Activated CD4-positive, alpha-beta T cell treated with anti-CD3 and anti-CD28 coated beads for 36 hours (primary cell): ENCODE measurements around the gene DNAH8. TPM values are rescaled to one million over a fixed set of nuclear protein-coding genes. Genes with fewer than 3 reads are reported as not detected.

Experiments used
- ATAC-seq: fragments of 200-7000 bp; cut with Tn5 transposase; one replicate; pipeline ENCODE4 v1.10.0; 2021; ENCODE audit warnings: mild to moderate bottlenecking, moderate library complexity
- CTCF ChIA-PET: fragments of 350-600 bp; sonication (Branson Sonifier 250); formaldehyde crosslinking; loops from one replicate; lab custom pipeline; 2021; ENCODE audit warnings: antibody characterized with exemption; lab: Charles Lee
- POLR2A ChIA-PET: fragments of 350-600 bp; sonication (Branson Sonifier 250); formaldehyde crosslinking; loops from one replicate; lab custom pipeline; 2021; ENCODE audit warnings: antibody characterized with exemption, inconsistent platforms; lab: Charles Lee
- DNase-seq: peaks from one replicate; pipeline ENCODE4 v3.0.0-alpha.2; 2020
- H3K27ac Mint-ChIP-seq: one replicate; pipeline ENCODE4 v1.8.0; 2021; ENCODE audit warnings: mixed read lengths
- H3K27me3 Mint-ChIP-seq: one replicate; pipeline ENCODE4 v1.8.0; 2021; ENCODE audit warnings: mixed read lengths
- H3K36me3 Mint-ChIP-seq: one replicate; pipeline ENCODE4 v1.8.0; 2021; ENCODE audit warnings: low read depth, mixed read lengths
- H3K4me1 Mint-ChIP-seq: one replicate; pipeline ENCODE4 v1.8.0; 2021; ENCODE audit warnings: mixed read lengths
- H3K4me3 Mint-ChIP-seq: one replicate; pipeline ENCODE4 v1.8.0; 2021; ENCODE audit warnings: mild to moderate bottlenecking, moderate library complexity, mixed read lengths
- H3K9me3 Mint-ChIP-seq: one replicate; pipeline ENCODE4 v1.8.0; 2021; ENCODE audit warnings: low read depth, mixed read lengths
- intact Hi-C, 2 experiments: fragments of 100-400 bp; cut with DNase I in 1 of 2; cut with micrococcal nuclease in 1 of 2; formaldehyde crosslinking; loops; one replicate each; pipeline versions ENCODE4 v1.14.2 to v1.15.1; 2022 to 2024; cut with DNase I, micrococcal nuclease
- total RNA-seq, 2 experiments: library from RNA; stranded (reverse); gene quantifications; one replicate each; pipeline ENCODE4 v1.2.3, GENCODE V29; 2021

DNAH8 gene
- total RNA-seq, 2 experiments from 2014 or later: 0.02 TPM; not detected in 1

DNA sequence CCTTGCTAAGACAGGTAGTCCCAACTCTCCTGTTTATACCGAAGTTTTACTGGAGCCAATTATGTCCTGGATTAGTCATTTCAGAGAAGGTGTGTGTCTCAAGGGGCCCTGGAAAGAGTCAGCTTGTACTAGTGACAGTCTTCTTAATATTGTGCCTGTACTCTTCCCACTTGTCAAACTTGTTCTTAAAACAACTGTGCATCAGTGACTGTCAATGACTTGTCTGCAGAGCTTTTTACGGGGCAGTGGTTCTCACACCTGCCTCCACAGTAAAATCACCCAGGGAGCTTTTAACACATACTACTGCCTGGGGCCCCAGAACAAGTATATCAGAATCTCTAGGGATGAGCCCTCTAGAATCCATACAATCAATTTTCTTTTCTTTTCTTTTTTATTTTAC lies 305.0 kb downstream of the DNAH8 start:
- POLR2A ChIA-PET: interaction anchor here (0.6 kb wide), 1 partner anchor 30 kb away, joined by 4 read pairs; no protein-coding TSS in a partner anchor
- no peak overlapping the region for H3K4me3 Mint-ChIP-seq
- CTCF ChIA-PET: interaction anchor here (0.8 to 2.4 kb wide), 3 partner anchors 9 to 23 kb away, joined by 3 to 7 read pairs (median 4); no protein-coding TSS in a partner anchor
- peaks cover 4% of the 10 kb centered on the region for H3K27me3 Mint-ChIP-seq
- ATAC-seq (no peak), DNase-seq (no peak)
- H3K36me3 Mint-ChIP-seq: no peaks in the 10 kb centered on the region
- no peaks in the 10 kb centered on the region for H3K4me1 Mint-ChIP-seq
- intact Hi-C loops: no loop called here
- H3K9me3 Mint-ChIP-seq: no peaks in the 10 kb centered on the region
- H3K27ac Mint-ChIP-seq: no peak overlapping the region

GRCh38 chr6:39021041-39021440 lies 305.9 kb downstream of the DNAH8 start:
- Mint-ChIP-seq H3K4me1 (no peaks in the 10 kb centered on the region), H3K4me3 (no peak overlapping the region), H3K9me3 (no peaks in the 10 kb centered on the region), H3K27ac (no peak overlapping the region), H3K27me3 (peaks cover 3% of the 10 kb centered on the region), H3K36me3 (no peaks in the 10 kb centered on the region)
- ChIA-PET POLR2A (no interaction called here), CTCF (interaction anchor here (2.4 kb wide), 1 partner anchor 10 kb away, joined by 7 read pairs; no protein-coding TSS in a partner anchor)
- DNase-seq (no peak), ATAC-seq (no peak)
- intact Hi-C loops: no loop called here

- ChIA-PET POLR2A (no interaction called here), CTCF (interaction anchor here (0.9 to 2.4 kb wide), 2 partner anchors 9 to 10 kb away, joined by 4 to 7 read pairs; no protein-coding TSS in a partner anchor)
- Mint-ChIP-seq H3K9me3 (no peaks in the 10 kb centered on the region), H3K27ac (no peak overlapping the region), H3K27me3 (peaks cover 3% of the 10 kb centered on the region), H3K36me3 (no peaks in the 10 kb centered on the region), H3K4me1 (no peaks in the 10 kb centered on the region), H3K4me3 (no peak overlapping the region)
- no peak for DNase-seq
- no peak for ATAC-seq
- intact Hi-C loops: no loop called here
Observed at GRCh38 chr6:39021779-39022178, 306.7 kb downstream of the DNAH8 start.

- Mint-ChIP-seq H3K36me3 (no peaks in the 10 kb centered on the region), H3K4me3 (no peak overlapping the region), H3K4me1 (no peaks in the 10 kb centered on the region), H3K9me3 (no peaks in the 10 kb centered on the region), H3K27ac (no peak overlapping the region), H3K27me3 (peaks cover 22% of the 10 kb centered on the region)
- DNase-seq (no peak), ATAC-seq (no peak)
- ChIA-PET POLR2A (no interaction called here), CTCF (interaction anchor here (0.6 to 2.4 kb wide), 6 partner anchors 10 to 289 kb away, joined by 3 to 8 read pairs (median 3); no protein-coding TSS in a partner anchor)
- intact Hi-C loops: no loop called here
Observed at GRCh38 chr6:39026175-39026574, 311.1 kb downstream of the DNAH8 start.

DNA sequence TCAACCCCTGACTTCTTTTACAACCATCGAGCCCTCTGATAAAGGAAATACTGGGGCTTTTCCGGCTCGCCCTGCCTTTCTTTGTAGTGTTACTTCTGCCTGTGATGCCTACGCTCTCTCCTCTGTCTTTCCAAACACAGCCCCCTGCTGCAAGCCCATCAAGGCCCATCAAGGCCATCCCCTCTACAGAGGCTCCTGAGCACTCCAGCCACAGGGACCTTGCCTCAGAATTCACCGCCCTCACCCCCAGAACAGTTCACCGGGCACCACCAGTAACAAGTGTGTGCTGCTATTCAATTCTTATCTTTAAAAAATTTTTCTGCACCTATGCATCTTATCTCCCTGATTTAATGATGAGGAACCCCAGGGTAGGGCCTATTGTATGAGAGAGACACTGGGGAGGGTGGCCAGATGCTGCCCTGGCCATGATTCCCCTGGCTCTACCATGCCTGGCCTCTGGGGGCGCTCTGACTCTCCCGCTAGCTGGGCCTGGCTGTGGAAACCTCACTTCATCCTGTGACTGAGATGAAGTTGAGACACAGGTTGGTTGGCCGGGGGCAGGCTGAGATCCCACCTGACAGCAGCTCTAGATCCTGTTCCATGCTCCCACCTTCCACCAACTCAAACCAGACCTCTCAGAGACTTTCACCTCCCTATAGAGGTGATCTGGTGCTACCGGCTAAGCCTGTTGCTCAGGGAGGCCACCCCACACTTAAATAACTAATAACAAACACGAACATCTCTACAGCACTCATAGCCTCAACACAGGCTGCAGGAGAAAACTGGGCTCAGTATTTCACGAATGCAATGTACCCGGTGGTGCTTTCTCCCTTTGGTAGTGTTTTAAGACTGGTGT lies 314.3 kb downstream of the DNAH8 start:
- CTCF ChIA-PET: interaction anchor here (0.6 to 3.4 kb wide), 16 partner anchors 9 to 1236 kb away, joined by 3 to 12 read pairs (median 4); no protein-coding TSS in a partner anchor
- H3K27me3 Mint-ChIP-seq: peaks cover 32% of the 10 kb centered on the region

DNA sequence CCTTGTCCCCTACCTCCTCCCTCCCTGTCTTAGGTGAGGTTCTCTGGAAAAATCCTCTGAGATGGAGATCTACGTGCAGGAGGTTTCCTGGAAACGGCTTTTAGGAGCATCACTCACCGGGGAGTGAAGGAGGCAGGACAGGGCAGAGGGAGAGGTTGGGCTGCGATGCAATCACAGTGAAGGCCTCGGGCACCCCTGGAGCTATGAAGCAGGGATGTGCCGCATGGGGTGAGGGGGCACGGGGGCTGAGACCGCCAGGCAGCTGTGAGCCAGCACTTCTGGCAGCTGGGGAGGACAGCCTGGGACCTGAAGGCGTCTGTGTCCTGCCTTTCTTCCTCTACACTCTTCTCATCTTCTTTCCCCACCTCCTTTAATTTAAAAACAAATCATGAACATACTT lies 320.6 kb downstream of the DNAH8 start:
- ChIA-PET CTCF (interaction anchor here (0.7 to 1.8 kb wide), 3 partner anchors 9 to 23 kb away, joined by 3 to 8 read pairs (median 3); no protein-coding TSS in a partner anchor), POLR2A (no interaction called here)
- H3K9me3 Mint-ChIP-seq: no peaks in the 10 kb centered on the region
- peaks cover 4% of the 10 kb centered on the region for H3K4me1 Mint-ChIP-seq
- H3K27ac Mint-ChIP-seq: no peak overlapping the region
- H3K4me3 Mint-ChIP-seq: no peak overlapping the region
- no peaks in the 10 kb centered on the region for H3K36me3 Mint-ChIP-seq
- intact Hi-C loops: no loop called here
- H3K27me3 Mint-ChIP-seq: peaks cover 45% of the 10 kb centered on the region
- no peak for DNase-seq
- ATAC-seq: no peak

More for the DNA sequence above, 314.3 kb downstream of the DNAH8 start:
- intact Hi-C loops: loop anchor here in 1 of 2 experiments (2.0 to 5.0 kb wide), 2 partner anchors 123 to 137 kb away; no protein-coding TSS in a partner anchor
- ATAC-seq (peak; percentile 92), DNase-seq (peak; percentile 80)
- POLR2A ChIA-PET: no interaction called here
- H3K9me3 Mint-ChIP-seq: no peaks in the 10 kb centered on the region
- H3K27ac Mint-ChIP-seq: no peak overlapping the region
- H3K4me3 Mint-ChIP-seq: no peak overlapping the region
- no peaks in the 10 kb centered on the region for H3K4me1 Mint-ChIP-seq
- no peaks in the 10 kb centered on the region for H3K36me3 Mint-ChIP-seq

- Mint-ChIP-seq H3K36me3 (no peaks in the 10 kb centered on the region), H3K4me3 (no peak overlapping the region), H3K9me3 (no peaks in the 10 kb centered on the region), H3K27ac (no peak overlapping the region), H3K4me1 (peaks cover 9% of the 10 kb centered on the region), H3K27me3 (peaks cover 51% of the 10 kb centered on the region)
- CTCF ChIA-PET: interaction anchor here (0.8 to 1.8 kb wide), 4 partner anchors 11 to 266 kb away, joined by 3 to 8 read pairs (median 4); no protein-coding TSS in a partner anchor
- intact Hi-C loops: no loop called here
- POLR2A ChIA-PET: no interaction called here
- ATAC-seq (no peak), DNase-seq (no peak)
Observed at GRCh38 chr6:39037082-39037508, 322.0 kb downstream of the DNAH8 start.

GRCh38 chr6:39037707-39038106 lies 322.6 kb downstream of the DNAH8 start:
- DNase-seq (no peak), ATAC-seq (no peak)
- Mint-ChIP-seq H3K4me3 (no peak overlapping the region), H3K27me3 (peaks cover 53% of the 10 kb centered on the region), H3K4me1 (peaks cover 9% of the 10 kb centered on the region), H3K27ac (no peak overlapping the region), H3K36me3 (no peaks in the 10 kb centered on the region), H3K9me3 (no peaks in the 10 kb centered on the region)
- POLR2A ChIA-PET: no interaction called here
- CTCF ChIA-PET: no interaction called here
- intact Hi-C loops: no loop called here

- intact Hi-C loops: no loop called here
- Mint-ChIP-seq H3K4me3 (no peak overlapping the region), H3K9me3 (no peaks in the 10 kb centered on the region)
Observed at GRCh38 chr6:39040080-39040673, 325.1 kb downstream of the DNAH8 start.

GRCh38 chr6:39041072-39041471 lies 326.0 kb downstream of the DNAH8 start:
- Mint-ChIP-seq H3K27ac (no peak overlapping the region), H3K36me3 (no peaks in the 10 kb centered on the region), H3K4me3 (no peak overlapping the region), H3K27me3 (peaks cover 40% of the 10 kb centered on the region), H3K4me1 (peaks cover 9% of the 10 kb centered on the region), H3K9me3 (no peaks in the 10 kb centered on the region)
- intact Hi-C loops: no loop called here
- peak; percentile 42 for ATAC-seq
- POLR2A ChIA-PET: no interaction called here
- CTCF ChIA-PET: interaction anchor here (1.0 kb wide), 1 partner anchor 70 kb away, joined by 3 read pairs; no protein-coding TSS in a partner anchor
- DNase-seq: no peak

More at GRCh38 chr6:39040080-39040673, 325.1 kb downstream of the DNAH8 start:
- H3K4me1 Mint-ChIP-seq: peaks cover 9% of the 10 kb centered on the region
- CTCF ChIA-PET: interaction anchor here (0.7 to 1.2 kb wide), 4 partner anchors 10 to 221 kb away, joined by 3 to 5 read pairs (median 3); no protein-coding TSS in a partner anchor
- H3K27me3 Mint-ChIP-seq: peaks cover 44% of the 10 kb centered on the region
- ATAC-seq: no peak
- POLR2A ChIA-PET: no interaction called here
- no peak for DNase-seq
- H3K36me3 Mint-ChIP-seq: no peaks in the 10 kb centered on the region
- H3K27ac Mint-ChIP-seq: no peak overlapping the region

DNA sequence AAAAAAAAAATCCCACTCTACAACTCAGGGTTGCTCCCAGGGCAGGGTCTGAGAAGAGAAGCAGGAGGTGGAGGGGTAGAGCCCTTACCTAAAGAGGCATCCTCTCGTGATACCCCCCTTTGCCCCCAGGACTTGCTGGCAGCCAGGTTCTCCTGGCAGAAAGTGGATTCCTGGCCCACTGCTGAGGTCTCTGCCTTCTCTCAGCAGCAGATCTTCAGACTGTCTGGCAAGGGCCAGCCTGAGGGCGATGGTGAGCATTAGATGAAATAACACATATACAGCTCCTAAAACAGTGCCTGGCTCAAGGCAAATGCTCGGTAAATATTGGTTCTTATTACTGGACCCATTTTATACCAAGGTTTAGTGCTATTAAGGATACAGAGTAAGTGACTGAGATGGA lies 328.7 kb downstream of the DNAH8 start:
- no peak for ATAC-seq
- no peaks in the 10 kb centered on the region for H3K36me3 Mint-ChIP-seq
- no peaks in the 10 kb centered on the region for H3K9me3 Mint-ChIP-seq
- no peak overlapping the region for H3K4me3 Mint-ChIP-seq
- intact Hi-C loops: no loop called here
- no peak for DNase-seq
- H3K27me3 Mint-ChIP-seq: peaks cover 36% of the 10 kb centered on the region
- CTCF ChIA-PET: interaction anchor here (0.6 to 1.2 kb wide), 2 partner anchors 71 to 114 kb away, joined by 3 to 4 read pairs; no protein-coding TSS in a partner anchor
- H3K4me1 Mint-ChIP-seq: peaks cover 8% of the 10 kb centered on the region
- no peak overlapping the region for H3K27ac Mint-ChIP-seq
- POLR2A ChIA-PET: no interaction called here
